Activated CD4-positive, alpha-beta T cell treated with anti-CD3 and anti-CD28 coated beads for 48 hours (primary cell): Measurements from ENCODE around the gene UBTD1.

Experiments used
- DNase-seq: peaks from one replicate; pipeline ENCODE4 v3.0.0-alpha.2; 2020

Gene UBTD1

DNA sequence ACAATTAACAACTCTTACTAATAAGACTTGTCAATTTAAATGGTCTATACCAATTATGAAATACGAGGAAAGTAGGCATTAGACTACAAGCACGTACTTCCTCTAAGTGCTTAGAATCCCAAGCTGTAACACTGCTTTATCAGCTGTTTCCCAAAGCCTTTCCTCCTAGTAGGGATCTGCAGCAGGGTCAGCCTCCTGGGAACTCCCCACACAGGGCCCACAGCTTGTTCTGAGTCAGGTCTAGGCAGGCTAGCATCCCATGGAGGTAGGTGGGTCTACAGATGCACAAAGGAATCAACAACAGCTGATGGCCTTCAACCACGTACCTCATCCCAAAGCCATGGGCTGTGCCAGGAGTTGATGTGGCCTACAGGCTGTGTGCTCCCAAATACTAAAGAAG, 15.2 kb upstream of the UBTD1 start:
- no peak for DNase-seq

DNA sequence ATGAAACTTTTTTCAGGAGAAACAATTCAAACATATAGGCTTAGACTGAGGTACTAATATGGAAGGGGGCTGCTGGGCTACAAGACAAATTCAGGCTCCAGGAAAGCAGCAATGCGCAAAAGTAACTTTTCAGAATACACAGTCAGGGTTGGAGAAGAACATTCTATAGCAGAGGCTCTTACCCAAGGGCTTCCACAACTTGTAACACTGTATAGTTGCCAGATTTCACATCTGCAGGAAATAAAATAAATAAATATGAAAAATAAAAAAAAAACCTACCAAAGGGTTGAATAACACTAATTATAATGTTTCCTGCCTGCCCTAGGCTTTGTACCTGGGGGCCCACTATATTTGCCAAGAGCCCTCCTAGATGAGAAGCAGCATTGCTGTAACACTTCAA, 14.8 kb upstream of the UBTD1 start:
- no peak for DNase-seq

DNA sequence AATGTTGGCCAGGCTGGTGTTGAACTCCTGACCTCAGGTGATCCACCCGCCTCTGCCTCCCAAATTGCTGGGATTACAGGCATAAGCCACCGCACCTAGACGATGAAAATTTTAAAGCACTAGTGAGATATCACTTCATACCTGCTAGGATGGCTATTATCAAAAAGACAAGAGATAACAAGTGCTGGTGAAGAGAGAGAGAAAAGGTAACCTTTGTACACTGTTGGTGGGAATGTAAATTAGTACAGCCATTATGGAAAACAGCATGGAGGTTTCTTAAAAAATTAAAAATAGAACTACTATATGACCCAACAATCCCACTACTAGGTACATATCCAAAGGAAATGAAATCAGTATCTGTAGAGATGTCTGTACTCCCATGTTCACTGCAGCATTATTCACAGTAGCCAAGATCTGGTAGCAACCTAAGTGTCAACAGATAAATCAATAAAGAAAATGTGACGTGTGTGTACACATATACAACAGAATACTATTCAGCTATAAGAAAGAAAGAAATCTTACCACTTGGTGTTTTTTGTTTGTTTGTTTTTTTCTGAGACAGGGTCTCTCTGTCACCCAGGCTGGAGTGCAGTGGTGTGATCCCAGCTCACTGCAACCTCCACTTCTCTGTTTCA, 13.0 kb upstream of the UBTD1 start:
- DNase-seq, result no peak

DNA sequence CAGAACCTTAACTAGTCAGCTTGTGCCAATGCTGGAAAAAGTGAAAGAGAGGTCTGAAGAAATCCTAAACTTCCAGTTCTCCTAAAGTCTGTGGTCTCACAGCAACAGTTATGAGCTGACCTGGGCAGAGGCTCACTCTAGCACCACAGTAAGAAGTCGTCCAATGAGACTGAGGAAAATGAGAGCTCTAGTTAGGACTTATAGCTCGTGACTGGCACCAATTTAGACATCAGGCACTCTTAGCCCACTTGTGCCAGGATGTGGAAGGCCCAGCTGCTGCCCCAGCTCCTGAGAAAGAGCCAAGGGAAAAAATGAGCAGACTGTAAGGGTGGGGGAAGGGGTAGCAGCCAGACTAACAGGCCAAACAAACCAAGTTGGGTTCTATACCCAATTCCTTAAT, 8.1 kb upstream of the UBTD1 start:
- no peak for DNase-seq

- DNase-seq, result no peak
These were observed 4.6 kb upstream of the UBTD1 start for GRCh38 chr10:97494151-97494550.

GRCh38 chr10:97494863-97495506, 3.7 kb upstream of the UBTD1 start:
- no peak for DNase-seq

DNA sequence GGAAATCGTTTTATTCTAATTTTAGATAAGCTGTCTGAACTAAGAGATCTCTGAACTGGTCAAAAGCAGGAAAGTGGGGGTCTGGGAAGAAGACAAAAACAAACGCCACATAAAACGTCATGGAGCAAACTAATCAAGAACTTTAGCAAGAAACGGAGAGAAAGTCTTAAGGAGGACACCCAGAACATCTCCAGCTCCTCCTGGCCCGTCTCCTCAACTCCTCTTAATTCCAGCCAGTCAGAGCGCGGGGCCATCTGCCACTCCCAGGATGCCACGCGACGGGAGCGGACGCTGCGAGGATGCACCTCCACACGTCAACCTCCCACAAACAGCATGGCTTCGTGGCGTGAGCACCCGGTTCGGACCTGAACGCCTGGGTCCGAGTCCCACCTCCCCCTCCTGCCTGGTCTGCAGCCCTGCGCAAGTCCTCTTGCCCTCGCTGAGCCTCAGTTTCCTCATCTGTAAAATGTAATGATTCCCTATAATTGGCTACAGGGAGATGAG, 1.1 kb upstream of the UBTD1 start:
- DNase-seq, result peak; percentile 92

- DNase-seq, result peak; percentile 100
These were observed 466 bp upstream of the UBTD1 start, which contains the start of gene MMS19 for GRCh38 chr10:97498076-97498840. Gene MMS19, minus strand, starts transcription at chr10:97498422. Its CDS starts 38 bp downstream, at chr10:97498384.

GRCh38 chr10:97499561-97500296, 1.0 kb downstream of the UBTD1 start:
- DNase-seq, result no peak

- no peak for DNase-seq
These were observed 1.5 kb downstream of the UBTD1 start for GRCh38 chr10:97500297-97500575.

- DNase-seq, result no peak
These were observed 4.2 kb downstream of the UBTD1 start for GRCh38 chr10:97502916-97503315.

- DNase-seq, result no peak
These were observed 4.7 kb downstream of the UBTD1 start for GRCh38 chr10:97503406-97503805.

DNA sequence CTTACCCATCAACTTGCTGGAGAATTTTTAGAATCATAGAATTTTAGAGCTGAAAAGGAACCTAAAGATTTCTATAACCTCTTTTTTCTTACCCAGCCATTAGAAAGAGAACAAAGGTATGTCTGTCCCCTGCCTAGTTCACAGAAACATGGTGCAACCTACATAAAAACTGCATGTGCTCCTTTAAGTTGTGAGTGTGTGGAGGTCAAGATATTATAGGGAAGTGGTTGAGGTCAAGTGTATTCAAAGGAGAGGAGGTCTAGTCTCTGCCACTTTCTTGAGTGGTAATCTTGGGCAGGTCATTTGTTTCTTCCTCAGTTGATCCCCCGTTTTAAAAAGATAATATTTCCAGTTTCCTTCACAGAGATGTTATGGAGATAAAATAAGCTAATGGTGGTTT, 6.4 kb downstream of the UBTD1 start:
- no peak for DNase-seq

DNA sequence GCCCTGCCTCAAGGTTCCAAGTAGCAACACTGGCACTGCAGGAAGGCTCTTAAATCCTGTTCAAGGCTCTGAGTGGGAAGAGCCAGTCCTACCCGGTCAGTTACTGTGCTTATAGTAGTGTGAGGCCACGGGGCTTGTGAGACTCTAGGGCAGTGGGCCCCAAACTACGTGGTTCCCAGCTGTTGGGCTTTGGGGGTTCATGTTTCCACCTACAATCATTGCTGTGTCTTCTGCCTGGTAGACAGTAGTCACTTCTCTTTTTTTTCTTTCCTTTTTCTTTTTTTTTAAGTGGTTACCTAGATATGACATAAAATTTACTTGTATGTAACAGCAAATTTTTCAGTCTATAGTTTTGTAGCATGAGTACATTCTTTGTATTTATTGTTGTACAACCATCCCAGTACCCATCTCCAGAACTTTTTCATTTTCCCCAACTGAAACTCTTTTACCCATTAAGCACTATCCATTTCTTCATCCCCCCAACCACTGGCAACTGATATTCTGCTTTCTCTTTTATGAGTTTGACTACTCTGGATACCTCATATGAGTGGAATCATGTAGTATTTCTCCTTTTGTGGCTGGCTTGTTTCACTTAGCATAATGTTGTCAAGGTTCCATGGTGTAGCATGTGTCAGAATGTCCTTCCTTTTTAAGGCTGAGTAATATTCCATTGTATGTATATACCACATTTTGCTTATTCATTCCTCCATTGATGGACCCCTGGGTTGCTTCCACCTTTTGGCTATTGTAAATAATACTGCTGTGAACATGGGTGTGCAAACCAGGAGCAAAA, 7.7 kb downstream of the UBTD1 start:
- no peak for DNase-seq

DNA sequence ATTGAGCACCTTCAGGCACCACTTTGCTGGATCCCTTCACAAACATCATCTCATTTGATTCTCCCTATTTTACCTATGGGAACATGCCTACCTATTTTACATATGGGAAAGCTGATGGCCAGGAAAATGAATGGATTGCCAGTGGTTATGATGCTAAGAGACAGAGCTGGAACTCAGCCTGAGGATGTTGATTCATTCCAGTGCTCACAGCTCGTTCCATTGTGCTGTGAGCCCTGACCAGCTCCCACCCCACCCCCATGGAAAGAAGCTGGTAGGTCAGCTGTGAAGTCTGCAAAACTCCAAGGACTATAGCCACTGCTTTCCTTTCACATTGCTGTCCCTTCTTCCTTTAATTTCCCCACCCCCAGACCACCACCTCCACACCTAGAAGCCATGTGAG, 9.6 kb downstream of the UBTD1 start:
- no peak for DNase-seq

DNA sequence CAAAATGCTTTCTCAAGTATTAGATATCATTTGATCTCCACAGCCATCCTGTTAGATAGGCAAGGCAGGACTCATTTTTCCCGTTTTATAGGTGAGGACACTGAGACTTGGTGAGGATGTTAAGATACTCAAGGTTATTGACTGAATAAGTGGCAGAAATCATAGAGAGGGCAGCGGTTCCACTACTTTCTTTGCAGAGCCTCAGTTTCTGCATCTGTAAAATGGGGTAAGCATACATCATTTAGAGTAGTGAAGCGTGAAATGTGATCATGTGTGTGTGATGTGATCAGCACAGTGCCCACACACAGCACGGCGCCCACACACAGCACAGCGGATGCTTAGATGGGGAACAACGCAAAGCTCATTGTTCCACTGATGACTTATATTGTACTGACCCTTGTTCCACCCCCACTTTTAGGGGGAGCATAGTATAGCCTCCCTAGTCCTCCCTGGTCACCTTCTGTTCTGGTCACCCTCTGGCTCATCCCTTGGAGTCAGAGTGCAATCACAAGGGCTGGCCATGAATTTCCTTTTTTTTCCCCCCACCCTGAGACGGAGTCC, 10.5 kb downstream of the UBTD1 start:
- no peak for DNase-seq

- DNase-seq, result no peak
These were observed 12.0 kb downstream of the UBTD1 start for GRCh38 chr10:97510686-97511085.

DNA sequence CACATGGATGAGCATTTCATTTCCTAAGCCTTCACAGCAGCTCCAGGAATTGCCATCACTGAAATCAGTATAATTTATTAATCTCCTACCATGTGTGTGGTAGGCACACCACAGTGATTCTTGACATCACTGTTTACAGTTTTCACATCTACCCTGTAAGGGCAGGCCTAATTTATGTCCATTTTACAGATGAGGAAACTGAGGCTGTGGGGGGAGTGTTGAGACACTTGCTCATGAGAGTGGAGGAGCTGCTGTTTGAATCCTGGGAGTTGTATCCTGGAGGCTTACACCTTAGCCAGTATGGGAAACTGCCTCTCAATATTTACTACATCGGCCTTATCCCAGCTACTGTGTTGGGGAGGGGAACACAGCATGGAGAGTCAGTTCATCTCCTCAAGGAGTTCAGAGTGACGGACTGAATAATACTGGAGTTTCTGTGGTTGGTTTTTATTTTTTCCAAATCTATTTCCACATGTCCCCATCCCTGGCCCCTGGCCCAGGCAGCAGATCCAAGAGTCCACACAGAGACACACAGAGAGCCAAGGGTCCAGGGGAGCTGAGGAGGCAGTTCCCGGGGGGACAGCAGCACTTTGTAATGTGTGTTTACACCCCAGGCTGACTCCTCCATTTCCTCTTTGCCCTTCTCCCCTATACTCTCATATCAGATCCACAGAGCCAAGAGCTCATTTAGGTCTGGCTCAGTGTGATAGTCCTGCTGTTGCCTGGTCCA, 13.2 kb downstream of the UBTD1 start:
- DNase-seq, result no peak

- DNase-seq, result no peak
These were observed 14.3 kb downstream of the UBTD1 start for GRCh38 chr10:97512993-97513392.

DNA sequence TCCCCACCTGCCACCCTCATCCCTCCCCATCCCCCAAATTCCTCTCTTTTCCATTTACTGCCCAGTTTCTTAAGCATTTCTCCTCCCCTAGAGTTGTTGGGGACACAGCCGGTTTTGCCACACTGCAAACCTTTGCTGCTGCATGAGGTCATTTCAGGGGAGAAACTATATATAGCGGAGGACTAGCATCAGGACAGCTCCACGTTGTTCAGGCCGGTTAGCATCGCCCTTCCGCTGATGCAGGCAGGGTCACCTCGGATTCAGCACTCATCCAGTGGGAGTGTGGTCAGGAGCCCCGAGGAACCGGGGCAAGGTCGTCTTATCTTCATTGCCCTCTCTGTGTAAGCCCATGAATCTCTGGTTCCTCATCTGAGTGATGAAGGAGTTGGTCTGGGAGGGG, 15.6 kb downstream of the UBTD1 start:
- DNase-seq, result no peak

DNA sequence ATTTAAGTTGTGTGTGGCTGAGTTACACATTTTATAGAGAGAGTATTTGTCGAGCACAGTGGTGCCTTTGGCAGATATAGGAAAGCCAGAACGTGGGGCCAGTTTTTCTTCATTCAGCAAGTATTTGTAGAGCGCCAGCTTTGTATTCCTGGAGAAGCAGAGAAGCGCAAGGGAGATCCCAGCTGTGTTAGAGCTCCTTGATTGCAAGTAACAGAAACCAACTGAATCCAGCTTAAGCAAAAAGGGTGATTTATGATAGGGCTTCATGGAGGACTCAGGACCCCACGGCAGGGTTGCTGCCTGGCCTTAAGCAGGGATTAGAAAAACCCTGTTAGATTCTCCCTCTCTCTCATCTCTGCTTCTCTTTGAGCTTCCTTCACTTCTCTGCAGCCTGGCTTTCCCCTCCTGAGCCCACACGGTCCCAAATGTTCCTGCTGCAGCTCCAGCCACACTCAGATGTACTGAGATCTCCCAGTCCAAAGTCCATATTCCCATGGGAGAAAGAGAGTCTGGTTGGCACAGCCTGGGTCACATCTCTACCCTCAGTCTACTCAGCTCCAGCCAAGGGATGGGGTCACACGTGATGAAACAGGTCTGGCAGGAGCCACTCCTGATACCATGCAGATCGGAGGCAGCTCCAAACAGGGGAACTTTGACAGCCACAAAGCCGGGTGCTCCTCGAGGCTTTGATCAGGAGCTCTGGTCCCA, 16.7 kb downstream of the UBTD1 start:
- DNase-seq, result no peak
